ENCODE data around the gene CNTN5. TPM values are rescaled to one million over a fixed set of nuclear protein-coding genes. Genes with fewer than 3 reads are reported as not detected.

CNTN5 gene
- total RNA-seq, 2 donors from 2014 or later, result 1.4 to 3.3 TPM

- DNase-seq, result no peak
- no peak for TF ChIP-seq CTCF (conservative IDR thresholded peaks at IDR 0.05)
- Histone ChIP-seq H3K4me1 (ENCODE audit: control insufficient read depth, insufficient read depth, low read length) (no peaks in the 10 kb centered on the region), H3K4me3 (ENCODE audit: low read length) (no peak overlapping the region), H3K36me3 (ENCODE audit: control insufficient read depth, insufficient read depth, low read length) (no peaks in the 10 kb centered on the region), H3K27ac (ENCODE audit: low read depth, low read length) (no peak overlapping the region), H3K27me3 (ENCODE audit: control insufficient read depth, insufficient read depth, low read length, poor library complexity, severe bottlenecking) (no peaks in the 10 kb centered on the region), H3K9ac (ENCODE audit: extremely low read depth, low read length, poor library complexity, severe bottlenecking) (no peak overlapping the region), H3K9me3 (ENCODE audit: control insufficient read depth, low read length) (no peaks in the 10 kb centered on the region)
- Mint-ChIP-seq H3K4me1 (peaks cover 5% of the 10 kb centered on the region), H3K9me3 (no peaks in the 10 kb centered on the region), H3K27ac (no peak overlapping the region), H3K27me3 (ENCODE audit: insufficient read depth) (no peaks in the 10 kb centered on the region), H3K36me3 (ENCODE audit: low read depth) (no peaks in the 10 kb centered on the region), H3K4me3 (no peak overlapping the region)
These were observed 149.8 kb downstream of the CNTN5 start for GRCh38 chr11:99170591-99170990.

- no peaks in the 10 kb centered on the region for H3K9me3 ChIP-seq (ENCODE audit: control insufficient read depth, low read length)
- no peaks in the 10 kb centered on the region for H3K27me3 ChIP-seq (ENCODE audit: control insufficient read depth, insufficient read depth, low read length, poor library complexity, severe bottlenecking)
- H3K9ac ChIP-seq (ENCODE audit: extremely low read depth, low read length, poor library complexity, severe bottlenecking), result no peak overlapping the region
- TF ChIP-seq CTCF (conservative IDR thresholded peaks at IDR 0.05), result no peak
- H3K4me3 ChIP-seq (ENCODE audit: low read length), result no peak overlapping the region
- Mint-ChIP-seq H3K4me1 (peaks cover 5% of the 10 kb centered on the region), H3K36me3 (ENCODE audit: low read depth) (no peaks in the 10 kb centered on the region), H3K27ac (no peak overlapping the region), H3K4me3 (no peak overlapping the region), H3K9me3 (no peaks in the 10 kb centered on the region), H3K27me3 (ENCODE audit: insufficient read depth) (no peaks in the 10 kb centered on the region)
- no peak for DNase-seq
- no peak overlapping the region for H3K27ac ChIP-seq (ENCODE audit: low read depth, low read length)
- no peaks in the 10 kb centered on the region for H3K36me3 ChIP-seq (ENCODE audit: control insufficient read depth, insufficient read depth, low read length)
- WGBS, 2 experiments (ENCODE audit: insufficient coverage in 1 of 2, insufficient read length in 1 of 2), result 86 to 100% methylated on average over 3 to 5 of the region's 5 CpGs
- H3K4me1 ChIP-seq (ENCODE audit: control insufficient read depth, insufficient read depth, low read length), result no peaks in the 10 kb centered on the region
These were observed 150.6 kb downstream of the CNTN5 start for GRCh38 chr11:99171330-99171729.

GRCh38 chr11:99176430-99176829, 155.7 kb downstream of the CNTN5 start:
- Histone ChIP-seq H3K36me3 (ENCODE audit: control insufficient read depth, insufficient read depth, low read length) (no peaks in the 10 kb centered on the region), H3K9ac (ENCODE audit: extremely low read depth, low read length, poor library complexity, severe bottlenecking) (no peak overlapping the region), H3K9me3 (ENCODE audit: control insufficient read depth, low read length) (no peaks in the 10 kb centered on the region), H3K4me1 (ENCODE audit: control insufficient read depth, insufficient read depth, low read length) (no peaks in the 10 kb centered on the region), H3K27ac (ENCODE audit: low read depth, low read length) (no peak overlapping the region), H3K4me3 (ENCODE audit: low read length) (no peak overlapping the region), H3K27me3 (ENCODE audit: control insufficient read depth, insufficient read depth, low read length, poor library complexity, severe bottlenecking) (no peaks in the 10 kb centered on the region)
- Mint-ChIP-seq H3K36me3 (ENCODE audit: low read depth) (no peaks in the 10 kb centered on the region), H3K27ac (no peak overlapping the region), H3K9me3 (no peaks in the 10 kb centered on the region), H3K4me3 (no peak overlapping the region), H3K4me1 (no peaks in the 10 kb centered on the region), H3K27me3 (ENCODE audit: insufficient read depth) (no peaks in the 10 kb centered on the region)
- no peak for TF ChIP-seq CTCF (conservative IDR thresholded peaks at IDR 0.05)
- no peak for DNase-seq
